Measurements from ENCODE around the gene BCL2.

GRCh38 chr18:63197246-63197869 is 122.2 kb downstream of the BCL2 start:
- TF ChIP-seq POLR2AphosphoS5 (IDR thresholded peaks at IDR 0.05; ENCODE audit: borderline replicate concordance, low read depth, low read length) (no peak), EZH2 (IDR thresholded peaks at IDR 0.05) (no peak), FOXP2 (optimal IDR thresholded peaks at IDR 0.05; ENCODE audit: control extremely low read depth, extremely low read length, insufficient read depth) (no peak)

Measured in SK-N-MC (cell line).